Ovary (tissue), 9 donors: ENCODE results near the gene KIF3B. TPM values are rescaled to one million over a fixed set of nuclear protein-coding genes. Genes with fewer than 3 reads are reported as not detected.

Experiments
- DNase-seq, 5 donors: peaks; one replicate each; pipeline ENCODE4 v3.0.0-alpha.2; 2019 to 2020
- H3K27ac ChIP-seq, 2 donors: fragments of 200-600 bp; one replicate each; pipeline versions ENCODE4 v1.5.1 to v1.8.0; 2019 to 2022
- H3K27me3 ChIP-seq: fragments of 200-600 bp; one replicate; pipeline ENCODE4 v1.8.0; 2022
- H3K36me3 ChIP-seq: fragments of 200-600 bp; sonication (generic); one replicate; pipeline ENCODE4 v1.5.1; 2019
- H3K4me1 ChIP-seq: one replicate; pipeline ENCODE4 v1.8.1; 2013; ENCODE audit warnings: mild to moderate bottlenecking, moderate library complexity; ENCODE audit not compliant: insufficient read depth
- H3K4me3 ChIP-seq: fragments of 200-600 bp; sonication (generic); one replicate; pipeline ENCODE4 v1.5.1; 2017
- H3K9me3 ChIP-seq, 2 donors: fragments of 200-600 bp in 1 of 2; sonication (generic) in 1 of 2; one replicate each; pipeline versions ENCODE4 v1.5.1 to v1.8.1; 2013 to 2019; ENCODE audit warnings: mild to moderate bottlenecking in 1 of 2, moderate library complexity in 1 of 2
- CTCF ChIP-seq, 3 donors: fragments of 450-650 bp in 2 of 3; fragments of 200-600 bp in 1 of 3; IDR thresholded peaks; one replicate each; pipeline versions ENCODE4 v1.5.1 to v1.8.0; 2016 to 2022; ENCODE audit warnings: antibody characterized with exemption in 3 of 3, mild to moderate bottlenecking in 1 of 3
- EP300 ChIP-seq: sonication (generic); formaldehyde crosslinking; IDR thresholded peaks from one replicate; pipeline ENCODE4 v1.6.1; 2017; ENCODE audit warnings: antibody characterized with exemption
- POLR2A ChIP-seq: fragments of 450-650 bp; IDR thresholded peaks from one replicate; pipeline ENCODE4 v1.6.1; 2017; ENCODE audit warnings: antibody characterized with exemption, mild to moderate bottlenecking, moderate library complexity
- WGBS, 3 donors: extraction: QIAGEN DNeasy Blood & Tissue Kit in 1 of 3; methylation state at CpG; one replicate each; pipeline versions ENCODE4 v1.1.5 to v1.1.7; 2013 to 2017; 5-methylcytosine and 5-hydroxymethylcytosine counted together
- intact Hi-C, 4 donors: fragments of 100-400 bp; cut with DNase I; formaldehyde crosslinking; loops; one replicate each; pipeline versions ENCODE4 v1.11.0 to v1.15.1; 2022 to 2023
- polyA plus RNA-seq, 2 donors: library from polyadenylated mRNA; stranded (reverse); fragments of 200-250 nt in 1 of 2; fragments of 350-450 nt in 1 of 2; fragmentation: Illumina TruSeq in 1 of 2; extraction: RNeasy Lipid Tissue Mini Kit (QIAGEN cat#74804) in 1 of 2; gene quantifications; one replicate each; pipeline ENCODE4 v1.2.3, GENCODE V29; 2013 to 2014
- total RNA-seq, 7 donors: library from RNA; depleted of rRNA in 2 of 7; stranded (reverse); fragments of >200 nt in 2 of 7; fragmentation: NEBNext Ultra II Directional in 3 of 7; extraction: Animal tissue kit (Norgen Biotek cat#: 25700) in 3 of 7; gene quantifications; one replicate each; pipeline versions ENCODE4 v1.1.0 to v1.2.4, GENCODE V29; 2016 to 2023
- donor health status: DM: no; HTN: no; CAD: no; lungs with moderate emphysema.
- donor health status: DM: no; HTN: no; CAD: no.
- donor health status: Bipolar disorder and iron deficiency.
- donor health status: DM: yes; HTN: yes; CAD: no.
- donor health status: DM: no; HTN: no; CAD: no.
- donor health status: DM: yes; HTN: yes; CAD: no.

The KIF3B gene
- total and polyA plus RNA-seq, 9 donors, result 10.6 to 29.8 (median 23.7) TPM

GRCh38 chr20:32291166-32291565, 13.7 kb downstream of the KIF3B start:
- no peak for TF ChIP-seq CTCF (IDR thresholded peaks at IDR 0.05)
- TF ChIP-seq EP300, result no peak
- no peak for TF ChIP-seq POLR2A
- intact Hi-C loops, result no loop called here
- Histone ChIP-seq H3K4me1 (no peaks in the 10 kb centered on the region), H3K27me3 (no peaks in the 10 kb centered on the region), H3K27ac (no peak overlapping the region), H3K36me3 (no peaks in the 10 kb centered on the region), H3K9me3 (no peaks in the 10 kb centered on the region), H3K4me3 (no peak overlapping the region)
- no peak for DNase-seq
- 72 to 93% (median 83%) methylated on average over 1 of the region's 1 CpG for WGBS, 3 donors

- no peak overlapping the region for H3K4me3 ChIP-seq
- intact Hi-C loops, result no loop called here
- no peaks in the 10 kb centered on the region for H3K36me3 ChIP-seq
- no peak for DNase-seq
- no peaks in the 10 kb centered on the region for H3K27me3 ChIP-seq
- 91 to 96% (median 95%) methylated on average over 8 of the region's 8 CpGs for WGBS, 3 donors
- H3K4me1 ChIP-seq, result peaks cover 3% of the 10 kb centered on the region
- H3K27ac ChIP-seq, result no peak overlapping the region
- TF ChIP-seq EP300, result no peak
- H3K9me3 ChIP-seq, result no peaks in the 10 kb centered on the region
Observed at GRCh38 chr20:32292548-32292947, 15.1 kb downstream of the KIF3B start.

GRCh38 chr20:32294071-32294470, 16.6 kb downstream of the KIF3B start:
- peaks cover 3% of the 10 kb centered on the region for H3K4me1 ChIP-seq
- no peaks in the 10 kb centered on the region for H3K36me3 ChIP-seq
- no peak overlapping the region for H3K4me3 ChIP-seq
- H3K27ac ChIP-seq, result no peak overlapping the region
- H3K9me3 ChIP-seq, result no peaks in the 10 kb centered on the region
- 52 to 82% (median 70%) methylated on average over 4 of the region's 4 CpGs for WGBS, 3 donors
- intact Hi-C loops, result no loop called here
- DNase-seq, result no peak
- TF ChIP-seq CTCF (IDR thresholded peaks at IDR 0.05) (no peak), POLR2A (no peak), EP300 (no peak)
- H3K27me3 ChIP-seq, result no peaks in the 10 kb centered on the region

GRCh38 chr20:32296412-32296811, 19.0 kb downstream of the KIF3B start:
- Histone ChIP-seq H3K9me3 (no peaks in the 10 kb centered on the region), H3K4me3 (no peak overlapping the region), H3K27ac (no peak overlapping the region), H3K4me1 (peaks cover 3% of the 10 kb centered on the region), H3K27me3 (no peaks in the 10 kb centered on the region), H3K36me3 (no peaks in the 10 kb centered on the region)
- intact Hi-C loops, result no loop called here
- 38 to 41% (median 39%) methylated on average over 6 of the region's 6 CpGs for WGBS, 3 donors
- TF ChIP-seq EP300, result no peak
- no peak for TF ChIP-seq CTCF (IDR thresholded peaks at IDR 0.05)
- TF ChIP-seq POLR2A, result no peak
- no peak for DNase-seq

GRCh38 chr20:32296819-32297420, 19.5 kb downstream of the KIF3B start:
- H3K27me3 ChIP-seq, result no peaks in the 10 kb centered on the region
- no peaks in the 10 kb centered on the region for H3K9me3 ChIP-seq
- TF ChIP-seq POLR2A (no peak), EP300 (no peak), CTCF (IDR thresholded peaks at IDR 0.05) (no peak)
- H3K27ac ChIP-seq, result no peak overlapping the region
- 27 to 31% (median 28%) methylated on average over 6 of the region's 6 CpGs for WGBS, 3 donors
- intact Hi-C loops, result no loop called here
- H3K4me3 ChIP-seq, result no peak overlapping the region
- DNase-seq, result no peak
- peaks cover 3% of the 10 kb centered on the region for H3K4me1 ChIP-seq
- H3K36me3 ChIP-seq, result no peaks in the 10 kb centered on the region
